ENCODE data around the gene SLC9C1.

Gene SLC9C1

DNA sequence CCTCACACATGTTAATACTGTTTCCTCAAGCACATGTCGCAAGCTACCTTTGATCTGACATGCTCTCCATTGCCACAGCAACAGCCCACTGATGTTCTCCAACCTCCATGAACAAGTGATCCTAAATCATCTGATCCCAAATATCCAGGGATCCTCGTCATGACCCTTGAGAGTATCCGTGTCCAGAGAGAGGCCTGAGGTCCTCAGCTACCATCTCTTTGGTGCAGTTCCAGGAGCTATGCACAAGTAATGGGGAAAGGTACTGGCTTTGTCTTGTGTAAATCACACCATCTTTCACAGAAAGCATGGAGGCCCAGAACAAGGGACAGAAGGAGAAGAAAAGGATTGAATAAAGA, 163.4 kb downstream of the SLC9C1 start:
- H3K4me3 ChIP-seq (ENCODE audit: control insufficient read depth, low read depth, low read length): no peak overlapping the region
- TF ChIP-seq, protein P1, sequence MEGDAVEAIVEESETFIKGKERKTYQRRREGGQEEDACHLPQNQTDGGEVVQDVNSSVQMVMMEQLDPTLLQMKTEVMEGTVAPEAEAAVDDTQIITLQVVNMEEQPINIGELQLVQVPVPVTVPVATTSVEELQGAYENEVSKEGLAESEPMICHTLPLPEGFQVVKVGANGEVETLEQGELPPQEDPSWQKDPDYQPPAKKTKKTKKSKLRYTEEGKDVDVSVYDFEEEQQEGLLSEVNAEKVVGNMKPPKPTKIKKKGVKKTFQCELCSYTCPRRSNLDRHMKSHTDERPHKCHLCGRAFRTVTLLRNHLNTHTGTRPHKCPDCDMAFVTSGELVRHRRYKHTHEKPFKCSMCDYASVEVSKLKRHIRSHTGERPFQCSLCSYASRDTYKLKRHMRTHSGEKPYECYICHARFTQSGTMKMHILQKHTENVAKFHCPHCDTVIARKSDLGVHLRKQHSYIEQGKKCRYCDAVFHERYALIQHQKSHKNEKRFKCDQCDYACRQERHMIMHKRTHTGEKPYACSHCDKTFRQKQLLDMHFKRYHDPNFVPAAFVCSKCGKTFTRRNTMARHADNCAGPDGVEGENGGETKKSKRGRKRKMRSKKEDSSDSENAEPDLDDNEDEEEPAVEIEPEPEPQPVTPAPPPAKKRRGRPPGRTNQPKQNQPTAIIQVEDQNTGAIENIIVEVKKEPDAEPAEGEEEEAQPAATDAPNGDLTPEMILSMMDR (IDR thresholded peaks at IDR 0.05; ENCODE audit: control insufficient read depth, insufficient read depth, low read depth, low read length, missing control alignments): no peak
- DNase-seq (ENCODE audit: low read depth): no peak

- H3K4me3 ChIP-seq (ENCODE audit: control insufficient read depth, low read depth, low read length): no peak overlapping the region
- TF ChIP-seq, protein P1 (IDR thresholded peaks at IDR 0.05; ENCODE audit: control insufficient read depth, insufficient read depth, low read depth, low read length, missing control alignments): no peak
- DNase-seq (ENCODE audit: low read depth): no peak
Measured at GRCh38 chr3:112129925-112130637, 163.9 kb downstream of the SLC9C1 start.

GRCh38 chr3:112128843-112129727, 164.9 kb downstream of the SLC9C1 start:
- no peak overlapping the region for H3K4me3 ChIP-seq (ENCODE audit: control insufficient read depth, low read depth, low read length)
- peak; percentile 51 for DNase-seq (ENCODE audit: low read depth)

DNA sequence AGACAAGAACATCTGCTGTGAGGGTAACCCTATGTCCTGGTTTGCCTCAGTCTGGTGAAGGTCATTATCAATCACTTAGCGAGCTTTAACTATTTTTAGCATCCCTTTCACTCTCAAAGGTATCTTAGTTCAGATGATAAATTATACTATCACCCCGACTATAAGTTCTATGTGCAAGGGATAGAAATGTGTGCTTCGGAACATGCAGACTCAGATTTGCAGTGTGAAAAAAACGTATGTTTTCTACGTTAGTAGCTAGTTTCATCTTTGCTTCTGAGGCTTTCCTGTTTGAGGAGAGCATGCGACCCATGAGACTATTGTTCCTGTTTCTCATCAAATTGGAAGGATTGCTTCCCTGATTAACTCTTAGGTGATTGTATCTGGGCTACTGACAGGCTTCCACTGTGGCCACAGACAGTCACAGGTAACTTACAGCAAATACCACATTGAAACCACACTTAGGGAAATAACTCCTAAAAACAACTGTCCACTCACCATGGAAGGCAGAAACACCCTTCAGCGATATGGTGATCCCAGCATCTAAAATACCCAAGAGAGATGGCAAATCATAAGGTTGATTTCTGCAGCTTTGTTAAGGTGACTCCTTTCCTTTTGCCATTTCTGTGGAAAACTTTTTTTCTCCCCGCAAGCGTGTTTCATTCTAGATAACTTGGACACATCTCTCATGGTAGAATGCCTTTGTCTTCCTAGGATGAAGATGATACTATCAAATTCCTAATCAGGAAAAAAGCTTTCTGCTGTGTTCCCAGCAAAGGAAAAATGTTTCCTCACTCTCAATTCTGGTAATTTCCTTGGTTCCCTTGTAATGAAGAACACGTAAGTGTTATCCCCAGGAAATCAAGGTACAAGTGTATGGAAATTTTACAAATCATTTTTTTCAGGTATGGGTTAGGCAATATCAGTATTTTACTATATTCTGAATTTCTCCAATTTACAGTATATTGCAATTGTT, 166.2 kb downstream of the SLC9C1 start:
- no peak overlapping the region for H3K4me3 ChIP-seq (ENCODE audit: control insufficient read depth, low read depth, low read length)
- TF ChIP-seq, protein P1 (IDR thresholded peaks at IDR 0.05; ENCODE audit: control insufficient read depth, insufficient read depth, low read depth, low read length, missing control alignments): no peak

More at GRCh38 chr3:112128843-112129727, 164.9 kb downstream of the SLC9C1 start:
- TF ChIP-seq, protein P1 (IDR thresholded peaks at IDR 0.05; ENCODE audit: control insufficient read depth, insufficient read depth, low read depth, low read length, missing control alignments): no peak

DNA sequence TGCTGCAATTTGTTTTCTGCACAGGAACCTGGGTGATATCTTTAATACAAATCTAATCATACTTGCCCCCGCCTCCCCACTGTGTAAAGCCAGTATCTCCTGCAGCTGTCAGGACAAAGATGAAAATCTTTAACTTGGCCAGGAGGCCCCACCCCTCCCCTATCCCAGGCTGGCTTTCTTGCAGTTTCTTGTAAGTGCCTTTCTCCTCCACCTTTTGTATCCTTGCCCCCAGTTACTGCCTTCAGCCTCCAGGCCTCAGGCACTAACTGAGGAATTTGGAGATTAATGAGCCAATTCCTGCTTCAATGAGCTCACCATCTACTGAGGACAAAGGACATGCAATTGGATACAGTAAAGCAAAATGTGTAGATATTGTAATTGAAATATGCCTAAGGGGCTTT, 167.5 kb downstream of the SLC9C1 start:
- TF ChIP-seq, protein P1 (IDR thresholded peaks at IDR 0.05; ENCODE audit: control insufficient read depth, insufficient read depth, low read depth, low read length, missing control alignments): no peak
- no peak for DNase-seq (ENCODE audit: low read depth)
- no peak overlapping the region for H3K4me3 ChIP-seq (ENCODE audit: control insufficient read depth, low read depth, low read length)

More for the DNA sequence above, 166.2 kb downstream of the SLC9C1 start:
- DNase-seq (ENCODE audit: low read depth): no peak

All from AG09309 (cell line).